Neural progenitor cell (in vitro differentiated cells): ENCODE results near the gene DDHD1. TPM values are rescaled to one million over a fixed set of nuclear protein-coding genes. Genes with fewer than 3 reads are reported as not detected.
A peak's percentile ranks its signal among the peaks of the same experiment; 100 is the strongest.
"Not testable (repeated sequence)": the region's sequence is repeated elsewhere in the genome, so short reads cannot be mapped to it uniquely, and the experiment has no call there.

ENCODE experiments used
- DNase-seq: peaks from one replicate; pipeline ENCODE4 v3.0.0-alpha.2; 2016; ENCODE audit warnings: low spot score
- H2AFZ ChIP-seq: fragments of 200-600 bp; sonication (generic); replicated peaks from 2 replicates; pipeline ENCODE4 v1.6.1; 2016; ENCODE audit warnings: antibody characterized with exemption
- H3F3A ChIP-seq: fragments of 200-600 bp; sonication (generic); 2 replicates; pipeline ENCODE4 v1.6.1; 2016; ENCODE audit warnings: antibody characterized with exemption, low read depth
- H3K27ac ChIP-seq: fragments of 200-600 bp; sonication (generic); 2 replicates; pipeline ENCODE4 v1.5.1; 2016; ENCODE audit warnings: mild to moderate bottlenecking
- H3K27me3 ChIP-seq: fragments of 200-600 bp; sonication (generic); 2 replicates; pipeline ENCODE4 v1.6.1; 2016; ENCODE audit warnings: mild to moderate bottlenecking, moderate library complexity
- H3K36me3 ChIP-seq: fragments of 200-600 bp; sonication (generic); 2 replicates; pipeline ENCODE4 v1.5.1; 2016
- H3K4me1 ChIP-seq: fragments of 200-600 bp; sonication (generic); 2 replicates; pipeline ENCODE4 v1.6.1; 2016; ENCODE audit warnings: mixed run types
- H3K4me2 ChIP-seq: fragments of 200-600 bp; sonication (generic); 2 replicates; pipeline ENCODE4 v1.6.1; 2016
- H3K4me3 ChIP-seq: fragments of 200-600 bp; sonication (generic); 2 replicates; pipeline ENCODE4 v1.5.1; 2016
- H3K79me2 ChIP-seq: fragments of 200-600 bp; sonication (generic); 2 replicates; pipeline ENCODE4 v1.6.1; 2016; ENCODE audit warnings: low read depth
- H3K9ac ChIP-seq: fragments of 200-600 bp; sonication (generic); 2 replicates; pipeline ENCODE4 v1.6.1; 2016
- H3K9me3 ChIP-seq: fragments of 200-600 bp; sonication (generic); 2 replicates; pipeline ENCODE4 v1.5.1; 2016; ENCODE audit warnings: low read depth
- H4K20me1 ChIP-seq: fragments of 200-600 bp; sonication (generic); 2 replicates; pipeline ENCODE4 v1.6.1; 2016; ENCODE audit warnings: low read depth
- H3K27ac Mint-ChIP-seq: 3 replicates; pipeline ENCODE4 v1.8.0; 2021; ENCODE audit warnings: mixed read lengths
- H3K27me3 Mint-ChIP-seq: 2 replicates; pipeline ENCODE4 v1.8.0; 2022; ENCODE audit warnings: low read depth, mild to moderate bottlenecking, inconsistent platforms, moderate library complexity, mixed read lengths; ENCODE audit not compliant: insufficient read depth
- H3K36me3 Mint-ChIP-seq: 3 replicates; pipeline ENCODE4 v1.8.0; 2021; ENCODE audit warnings: mixed read lengths
- H3K4me1 Mint-ChIP-seq: 3 replicates; pipeline ENCODE4 v1.8.0; 2021; ENCODE audit warnings: mixed read lengths
- H3K4me3 Mint-ChIP-seq: 3 replicates; pipeline ENCODE4 v1.8.0; 2021; ENCODE audit warnings: mild to moderate bottlenecking, moderate library complexity, mixed read lengths
- H3K9me3 Mint-ChIP-seq: 3 replicates; pipeline ENCODE4 v1.8.0; 2020; ENCODE audit warnings: mixed read lengths
- EZH2 ChIP-seq: fragments of 200-600 bp; sonication (generic); IDR thresholded peaks from 2 replicates; pipeline ENCODE4 v1.6.1; 2017; ENCODE audit warnings: antibody characterized with exemption, mild to moderate bottlenecking, moderate library complexity
- EZH2phosphoT487 ChIP-seq: fragments of 200-600 bp; sonication (generic); IDR thresholded peaks from 2 replicates; pipeline ENCODE4 v1.6.1; 2017; ENCODE audit warnings: antibody characterized with exemption
- total RNA-seq: library from RNA; depleted of rRNA; stranded (reverse); fragments of >200 nt; gene quantifications from 2 replicates; pipeline ENCODE4 v1.2.3, GENCODE V29; 2015; ENCODE audit warnings: low replicate concordance
- TF ChIP-seq, protein P1 (sequence below): fragments of 200-600 bp; sonication (generic); IDR thresholded peaks from 2 replicates; pipeline ENCODE4 v1.5.1; 2017; ENCODE audit warnings: antibody characterized with exemption, mild to moderate bottlenecking

DDHD1 gene
- total RNA-seq, 1 donor from 2014 or later, result 30.2 TPM

DNA sequence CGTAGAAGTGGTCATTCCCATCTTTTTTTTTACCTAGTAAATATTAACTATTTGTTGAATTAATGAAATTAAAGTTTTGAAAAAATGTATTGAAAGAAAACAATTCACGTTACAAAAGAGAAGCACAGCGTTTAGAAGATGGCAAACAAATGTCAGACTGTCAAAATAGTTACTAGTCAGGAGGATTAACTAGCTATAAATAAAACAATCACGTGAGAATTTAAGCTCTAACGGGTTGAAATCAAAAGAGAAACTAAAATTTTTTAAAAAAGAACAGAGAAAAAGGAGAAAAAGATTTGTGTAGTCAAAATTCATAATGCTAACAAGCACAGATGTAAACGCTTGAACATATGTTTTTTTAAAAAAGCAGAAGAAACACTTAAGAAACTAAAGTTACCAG lies 26.4 kb downstream of the DDHD1 start:
- no peaks in the 10 kb centered on the region for H3K27me3 ChIP-seq
- DNase-seq, result no peak
- Mint-ChIP-seq H3K36me3 (peaks cover 18% of the 10 kb centered on the region), H3K4me3 (no peak overlapping the region), H3K4me1 (peaks cover 3% of the 10 kb centered on the region), H3K27me3 (no peaks in the 10 kb centered on the region), H3K9me3 (peaks cover 8% of the 10 kb centered on the region), H3K27ac (no peak overlapping the region)
- H3F3A ChIP-seq, result no peaks in the 10 kb centered on the region
- no peak overlapping the region for H3K27ac ChIP-seq
- no peak overlapping the region for H3K4me3 ChIP-seq
- no peak for TF ChIP-seq EZH2phosphoT487
- TF ChIP-seq EZH2, result no peak
- TF ChIP-seq, protein P1, sequence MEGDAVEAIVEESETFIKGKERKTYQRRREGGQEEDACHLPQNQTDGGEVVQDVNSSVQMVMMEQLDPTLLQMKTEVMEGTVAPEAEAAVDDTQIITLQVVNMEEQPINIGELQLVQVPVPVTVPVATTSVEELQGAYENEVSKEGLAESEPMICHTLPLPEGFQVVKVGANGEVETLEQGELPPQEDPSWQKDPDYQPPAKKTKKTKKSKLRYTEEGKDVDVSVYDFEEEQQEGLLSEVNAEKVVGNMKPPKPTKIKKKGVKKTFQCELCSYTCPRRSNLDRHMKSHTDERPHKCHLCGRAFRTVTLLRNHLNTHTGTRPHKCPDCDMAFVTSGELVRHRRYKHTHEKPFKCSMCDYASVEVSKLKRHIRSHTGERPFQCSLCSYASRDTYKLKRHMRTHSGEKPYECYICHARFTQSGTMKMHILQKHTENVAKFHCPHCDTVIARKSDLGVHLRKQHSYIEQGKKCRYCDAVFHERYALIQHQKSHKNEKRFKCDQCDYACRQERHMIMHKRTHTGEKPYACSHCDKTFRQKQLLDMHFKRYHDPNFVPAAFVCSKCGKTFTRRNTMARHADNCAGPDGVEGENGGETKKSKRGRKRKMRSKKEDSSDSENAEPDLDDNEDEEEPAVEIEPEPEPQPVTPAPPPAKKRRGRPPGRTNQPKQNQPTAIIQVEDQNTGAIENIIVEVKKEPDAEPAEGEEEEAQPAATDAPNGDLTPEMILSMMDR, result no peak
- H3K4me2 ChIP-seq, result no peak overlapping the region
- no peak overlapping the region for H2AFZ ChIP-seq
- H3K4me1 ChIP-seq, result no peaks in the 10 kb centered on the region
- no peaks in the 10 kb centered on the region for H3K9me3 ChIP-seq
- no peaks in the 10 kb centered on the region for H4K20me1 ChIP-seq
- H3K79me2 ChIP-seq, result peaks cover 16% of the 10 kb centered on the region
- no peak overlapping the region for H3K9ac ChIP-seq
- H3K36me3 ChIP-seq, result no peaks in the 10 kb centered on the region

GRCh38 chr14:53124786-53125185 lies 28.3 kb downstream of the DDHD1 start:
- Histone ChIP-seq H2AFZ (no peak overlapping the region), H3K27me3 (no peaks in the 10 kb centered on the region), H3K27ac (no peak overlapping the region), H3K4me2 (no peak overlapping the region), H3K9me3 (peaks cover 3% of the 10 kb centered on the region), H3K9ac (no peak overlapping the region), H3F3A (no peaks in the 10 kb centered on the region), H3K36me3 (no peaks in the 10 kb centered on the region), H3K4me3 (no peak overlapping the region), H3K79me2 (peaks cover 33% of the 10 kb centered on the region), H4K20me1 (no peaks in the 10 kb centered on the region), H3K4me1 (no peaks in the 10 kb centered on the region)
- Mint-ChIP-seq H3K9me3 (peaks cover 26% of the 10 kb centered on the region), H3K4me3 (no peak overlapping the region), H3K27ac (no peak overlapping the region), H3K36me3 (peaks cover 31% of the 10 kb centered on the region), H3K4me1 (peaks cover 3% of the 10 kb centered on the region), H3K27me3 (peaks cover 3% of the 10 kb centered on the region)
- no peak for TF ChIP-seq EZH2
- TF ChIP-seq EZH2phosphoT487, result no peak
- no peak for DNase-seq

GRCh38 chr14:53121419-53121818 lies 31.7 kb downstream of the DDHD1 start:
- not testable (repeated sequence) for H3K4me3 ChIP-seq, H4K20me1 ChIP-seq, H3K36me3 ChIP-seq, H3K27ac ChIP-seq, H3K9ac ChIP-seq, H3K27me3 ChIP-seq, H3K27me3 Mint-ChIP-seq, H3K4me2 ChIP-seq, DNase-seq, H2AFZ ChIP-seq, H3K9me3 ChIP-seq, H3K4me3 Mint-ChIP-seq, H3K27ac Mint-ChIP-seq
- Mint-ChIP-seq H3K36me3 (peaks cover 39% of the 10 kb centered on the region), H3K9me3 (peaks cover 45% of the 10 kb centered on the region), H3K4me1 (peaks cover 14% of the 10 kb centered on the region)
- H3K4me1 ChIP-seq, result peaks cover 18% of the 10 kb centered on the region
- peaks cover 59% of the 10 kb centered on the region for H3K79me2 ChIP-seq
- H3F3A ChIP-seq, result peaks cover 22% of the 10 kb centered on the region

GRCh38 chr14:53117479-53117878 lies 35.6 kb downstream of the DDHD1 start:
- TF ChIP-seq, protein P1, result peak; percentile 40
- H3K4me3 Mint-ChIP-seq, H3K27me3 Mint-ChIP-seq, H3K27me3 ChIP-seq, H4K20me1 ChIP-seq, H3K36me3 ChIP-seq, H3K9me3 ChIP-seq, H3K27ac Mint-ChIP-seq, H3K9ac ChIP-seq, H2AFZ ChIP-seq: not testable (repeated sequence)
- DNase-seq, result peak; percentile 72
- peaks cover 22% of the 10 kb centered on the region for H3F3A ChIP-seq
- peak overlapping the region; percentile 17 for H3K4me3 ChIP-seq
- Mint-ChIP-seq H3K36me3 (peaks cover 49% of the 10 kb centered on the region), H3K4me1 (peaks cover 11% of the 10 kb centered on the region), H3K9me3 (peaks cover 60% of the 10 kb centered on the region)
- H3K4me2 ChIP-seq, result peak overlapping the region; percentile 74
- peaks cover 66% of the 10 kb centered on the region for H3K79me2 ChIP-seq
- H3K4me1 ChIP-seq, result peaks cover 18% of the 10 kb centered on the region
- H3K27ac ChIP-seq, result peak overlapping the region; percentile 75
